GM18499 (cell line): ENCODE measurements around the gene C1QTNF2.

Experiments
- ATAC-seq: cut with Tn5 transposase; IDR thresholded peaks from one replicate; pipeline ENCODE4 v1.9.1; 2021; ENCODE audit warnings: moderate number of reproducible peaks; ENCODE audit not compliant: insufficient read depth, unreplicated experiment

C1QTNF2 gene

DNA sequence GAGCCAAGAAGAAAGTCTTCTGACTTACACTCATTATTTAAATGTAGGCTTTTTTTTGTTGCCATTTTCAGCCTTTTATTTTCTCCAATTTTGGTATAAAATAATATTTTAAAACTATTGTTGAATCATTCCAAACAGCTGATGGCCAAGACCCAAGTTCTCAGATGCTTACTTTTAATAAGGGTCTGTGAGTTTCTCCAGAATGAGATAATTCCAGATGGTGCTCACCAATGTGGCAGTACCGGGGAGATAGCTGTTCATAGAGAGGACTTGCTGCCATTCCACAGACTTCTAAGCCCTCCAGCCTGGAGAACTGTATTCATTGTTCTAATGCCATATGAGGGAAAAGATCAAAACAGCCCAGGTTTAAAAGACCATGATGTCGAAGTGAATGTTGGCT is 5.3 kb upstream of the C1QTNF2 start:
- ATAC-seq: no peak

DNA sequence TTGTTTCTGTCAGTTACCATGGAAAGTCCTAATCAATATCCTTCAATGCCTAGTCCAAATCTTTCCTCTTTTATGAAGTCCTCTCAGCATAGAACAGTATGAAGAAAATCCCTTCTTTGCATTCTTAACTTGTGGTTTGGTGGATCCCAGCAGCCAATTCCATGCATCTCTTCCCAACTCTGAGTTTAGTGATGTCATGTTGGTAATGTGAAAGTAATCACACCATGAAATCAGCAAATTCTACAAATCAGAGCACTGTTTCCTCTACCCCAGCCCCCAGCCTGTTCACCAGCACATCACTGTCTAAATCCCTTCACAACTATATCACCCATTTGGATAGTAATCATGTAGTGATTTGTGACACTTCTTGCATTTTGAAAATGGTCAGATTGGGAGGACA is 4.7 kb upstream of the C1QTNF2 start:
- ATAC-seq: no peak

DNA sequence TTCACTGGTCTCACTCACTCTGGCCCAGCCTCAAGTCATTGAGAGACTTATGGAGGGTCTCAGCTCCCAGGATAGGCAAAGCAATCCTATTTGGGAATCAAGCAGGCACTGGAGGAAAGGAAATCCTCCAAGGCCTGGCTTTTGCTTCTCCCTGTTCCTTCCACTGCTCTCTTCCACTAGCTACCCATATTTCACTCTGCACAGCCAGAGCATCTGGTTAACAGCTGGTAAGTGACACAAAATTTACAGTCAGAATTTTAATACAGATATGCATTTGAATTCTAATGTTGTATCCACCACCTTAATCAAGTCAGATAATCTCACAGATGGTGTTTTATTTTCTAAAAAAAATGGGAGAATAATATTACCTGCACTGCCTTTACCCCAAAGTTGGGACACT is 868 bp upstream of the C1QTNF2 start:
- ATAC-seq: no peak

DNA sequence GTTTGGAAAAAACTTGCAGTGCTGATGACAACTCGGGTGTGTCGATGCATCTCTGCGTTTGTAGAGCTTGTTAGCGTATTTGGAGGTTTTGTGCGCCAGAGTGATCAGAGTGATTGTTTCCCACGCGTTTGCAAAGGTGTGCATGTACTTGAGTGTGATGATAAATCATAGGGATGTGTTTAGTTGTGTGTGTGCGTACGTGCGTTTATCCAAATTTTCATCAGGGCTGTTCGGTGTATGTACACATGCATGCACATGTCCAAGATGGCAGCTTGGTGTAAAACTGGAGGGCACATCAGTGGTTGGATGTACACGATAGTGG is 248 bp upstream of the C1QTNF2 start:
- no peak for ATAC-seq

DNA sequence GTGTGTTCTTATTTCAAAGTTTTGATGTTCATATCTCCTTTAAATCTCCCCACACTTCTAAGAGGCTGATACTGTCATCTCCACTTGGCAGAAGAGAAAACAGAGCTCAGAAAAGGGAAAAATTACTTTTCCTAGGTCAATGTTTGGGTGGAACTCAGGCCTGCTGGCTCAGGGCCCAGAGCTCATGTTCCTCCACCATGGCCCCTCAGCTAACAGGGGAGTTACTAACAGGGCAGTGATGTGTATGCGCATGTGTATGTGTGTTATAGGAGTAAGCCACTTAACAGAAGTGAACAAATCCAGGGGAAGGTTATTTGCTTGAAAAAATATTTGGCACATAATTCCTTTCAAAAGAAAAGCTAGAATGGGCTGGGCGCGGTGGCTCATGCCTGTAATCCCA is 2.5 kb downstream of the C1QTNF2 start:
- ATAC-seq: no peak

DNA sequence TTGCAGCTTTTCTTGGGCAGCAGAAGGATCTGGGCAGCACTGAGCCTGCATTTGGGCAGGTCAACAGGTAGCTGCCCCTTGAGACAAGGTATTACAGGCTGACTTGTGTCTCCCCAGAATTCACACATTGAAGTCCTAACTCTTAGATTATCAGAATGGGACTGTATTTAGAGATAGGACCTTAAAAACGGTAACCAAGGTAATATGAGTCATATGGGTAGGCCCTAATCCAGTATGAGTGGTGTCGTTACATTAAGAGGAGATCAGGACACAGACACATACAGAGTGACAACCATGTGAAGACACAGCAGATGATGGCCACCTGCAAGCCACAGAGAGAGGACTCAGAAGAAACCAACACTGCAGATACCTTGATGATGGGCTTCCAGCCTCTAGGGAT is 3.2 kb downstream of the C1QTNF2 start:
- no peak for ATAC-seq

DNA sequence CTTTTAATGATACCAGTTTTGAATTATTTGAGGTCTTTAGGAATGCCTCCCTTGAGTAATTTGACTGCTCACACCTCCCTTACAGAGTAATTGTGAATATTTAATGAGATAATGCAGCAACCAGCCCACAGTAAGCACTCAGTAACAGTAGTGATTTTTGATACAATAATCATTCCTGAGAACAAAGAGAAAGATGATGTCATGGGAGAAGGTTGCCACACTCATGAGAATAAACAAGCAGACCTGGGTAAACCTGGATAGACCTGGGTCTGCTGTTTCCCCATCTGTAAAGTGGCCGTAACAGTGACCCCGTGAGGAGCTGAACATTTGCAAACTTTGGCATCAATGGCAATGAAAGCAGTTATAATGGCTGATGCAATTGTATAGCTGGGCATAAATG is 4.2 kb downstream of the C1QTNF2 start:
- ATAC-seq: no peak

GRCh38 chr5:160363660-160364395 is 6.6 kb downstream of the C1QTNF2 start:
- ATAC-seq: no peak

- no peak for ATAC-seq
Measured at GRCh38 chr5:160363211-160363610, 7.2 kb downstream of the C1QTNF2 start.

GRCh38 chr5:160361624-160362228 is 8.7 kb downstream of the C1QTNF2 start:
- no peak for ATAC-seq

- ATAC-seq: no peak
Measured at GRCh38 chr5:160360310-160360709, 10.1 kb downstream of the C1QTNF2 start.

DNA sequence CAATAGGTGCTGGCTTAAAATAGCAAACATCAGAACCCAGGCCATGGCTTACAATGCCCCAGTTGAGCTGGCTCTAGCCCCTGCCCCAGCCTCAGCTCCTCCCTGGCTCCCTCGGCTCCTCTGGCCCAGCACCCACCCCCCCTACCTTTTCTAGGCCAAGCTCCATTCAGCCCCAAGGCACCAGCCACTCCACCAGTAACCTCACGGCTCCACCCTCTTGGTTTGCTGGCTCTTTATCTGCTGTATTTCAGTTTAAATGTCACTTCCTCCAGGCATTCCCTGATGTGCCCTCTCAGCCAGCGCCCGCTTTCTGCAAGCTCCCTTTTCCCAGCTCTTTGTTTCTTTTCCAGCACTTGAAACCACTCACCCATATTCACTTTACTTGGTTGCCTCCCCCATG is 10.6 kb downstream of the C1QTNF2 start:
- no peak for ATAC-seq

- no peak for ATAC-seq
Measured at GRCh38 chr5:160359242-160359641, 11.2 kb downstream of the C1QTNF2 start.

DNA sequence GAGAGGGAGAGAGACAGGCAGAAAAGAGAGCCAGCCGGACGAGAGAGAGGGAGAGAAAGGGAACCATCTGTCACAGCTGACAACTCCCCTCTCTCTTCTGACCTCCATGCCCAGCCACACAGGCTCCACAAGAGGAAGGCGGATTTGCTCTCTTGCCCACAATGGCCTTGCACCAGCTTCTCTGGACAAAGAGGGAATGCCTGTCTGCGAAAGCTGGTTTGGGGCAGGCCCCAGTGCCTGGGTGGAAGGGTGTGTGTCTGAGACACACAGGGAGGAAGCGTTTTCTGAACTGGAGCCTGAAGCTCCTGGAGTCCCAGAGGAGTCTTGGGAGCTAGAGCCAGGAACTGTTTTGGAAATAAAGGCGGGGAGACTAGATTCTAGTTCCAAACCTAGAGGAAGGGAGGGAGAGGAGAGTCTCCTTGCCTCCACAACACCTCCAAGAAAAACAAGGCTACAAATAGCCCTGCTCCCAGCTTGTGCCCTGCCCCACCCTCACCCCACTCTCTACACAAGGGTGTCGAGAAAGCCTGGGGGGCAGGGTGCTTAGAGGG is 12.5 kb downstream of the C1QTNF2 start:
- ATAC-seq: no peak

DNA sequence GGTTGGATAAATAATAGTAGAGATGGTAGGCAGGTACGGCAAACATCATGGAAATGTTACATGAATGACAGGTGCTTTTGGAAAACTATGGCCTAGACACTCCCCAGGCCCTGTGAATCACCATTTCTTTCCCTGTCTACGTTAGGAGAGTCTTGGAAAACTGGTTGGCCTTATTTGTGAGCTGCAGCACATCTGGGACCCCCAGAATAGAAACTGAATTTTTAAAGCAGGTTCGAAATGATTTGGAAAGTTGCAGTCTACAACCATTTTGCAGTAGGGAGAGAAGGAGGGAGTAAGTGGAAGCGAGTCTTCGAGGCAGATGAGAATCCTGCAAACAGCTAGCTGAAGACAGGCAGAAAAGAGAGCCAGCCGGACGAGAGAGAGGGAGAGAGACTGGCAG is 13.0 kb downstream of the C1QTNF2 start:
- no peak for ATAC-seq

DNA sequence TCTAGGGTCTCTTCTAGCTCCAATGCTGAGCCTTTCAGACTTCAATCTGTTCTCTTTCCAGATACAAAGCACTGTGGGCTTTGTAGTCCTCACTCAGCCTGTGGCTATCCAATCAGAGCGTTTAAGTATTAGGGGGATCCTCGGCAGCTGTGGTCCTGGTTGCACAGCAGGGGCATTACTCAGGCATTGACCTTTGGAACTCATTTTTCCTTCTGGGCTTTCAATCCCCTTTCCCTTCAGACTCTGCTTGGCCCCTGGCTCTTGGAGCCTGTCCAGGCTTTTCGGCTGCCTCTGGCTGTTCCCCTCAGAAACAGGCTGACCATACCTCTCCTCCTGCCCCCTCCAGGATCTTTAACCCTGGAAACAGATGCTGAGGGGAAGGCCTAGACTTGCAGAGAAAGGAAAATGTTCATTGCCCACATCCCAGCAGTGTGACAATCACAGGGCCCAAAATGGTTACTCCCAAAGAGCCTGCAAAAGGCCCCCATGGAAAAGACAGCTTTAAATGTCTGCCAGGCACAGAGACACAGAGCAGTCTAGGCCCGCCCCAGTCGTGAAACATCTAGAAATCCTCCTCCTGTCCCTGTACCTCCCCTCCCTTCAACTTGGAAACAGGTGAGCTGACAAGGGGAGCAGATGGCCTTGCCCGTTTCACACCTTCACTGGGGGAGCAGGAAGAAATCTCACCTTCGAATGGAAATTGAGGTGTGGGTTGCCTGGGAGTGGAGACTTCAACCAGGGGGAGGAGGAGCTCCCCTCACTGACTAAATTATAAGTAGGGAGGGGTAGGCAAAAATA is 13.7 kb downstream of the C1QTNF2 start:
- ATAC-seq: no peak

- ATAC-seq: no peak
Measured at GRCh38 chr5:160354666-160355065, 15.8 kb downstream of the C1QTNF2 start.

DNA sequence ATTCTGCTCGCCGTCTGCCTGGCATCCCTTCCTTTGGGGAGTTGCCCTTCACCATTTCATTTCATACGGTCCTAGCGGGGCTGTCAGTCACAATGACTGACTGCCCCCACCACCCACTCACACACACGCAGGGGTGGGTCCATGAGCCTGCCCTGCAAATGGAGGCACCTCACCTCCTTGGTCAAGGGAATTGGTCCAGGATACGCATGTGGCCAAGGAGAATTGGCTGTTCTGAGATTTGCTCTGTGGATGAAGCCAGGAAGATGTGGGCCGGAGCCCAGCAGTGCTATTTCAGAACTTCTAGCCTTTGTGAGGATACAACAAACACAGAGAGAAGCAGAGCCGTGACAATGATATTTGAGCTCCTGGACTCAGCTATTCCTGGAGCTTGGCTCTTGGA is 17.0 kb downstream of the C1QTNF2 start:
- no peak for ATAC-seq

GRCh38 chr5:160352308-160352707 is 18.1 kb downstream of the C1QTNF2 start:
- ATAC-seq: no peak

DNA sequence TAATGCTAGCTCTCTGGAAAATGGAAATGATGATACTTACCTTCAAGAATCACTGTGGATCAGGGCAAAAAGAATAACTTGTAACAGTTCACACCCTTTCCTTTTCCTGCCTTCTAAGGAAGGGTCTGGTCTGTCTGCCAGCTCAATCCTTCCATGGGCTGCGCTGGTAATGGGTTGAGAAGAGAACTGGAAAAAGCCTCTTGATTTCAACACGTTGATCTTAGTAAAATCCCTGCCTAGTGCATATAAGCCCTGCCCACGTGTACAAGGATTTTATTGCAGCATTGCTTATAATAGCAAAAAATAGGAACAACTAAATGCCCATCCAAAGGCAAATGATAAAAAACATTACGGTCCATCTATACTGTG is 20.5 kb downstream of the C1QTNF2 start:
- no peak for ATAC-seq

DNA sequence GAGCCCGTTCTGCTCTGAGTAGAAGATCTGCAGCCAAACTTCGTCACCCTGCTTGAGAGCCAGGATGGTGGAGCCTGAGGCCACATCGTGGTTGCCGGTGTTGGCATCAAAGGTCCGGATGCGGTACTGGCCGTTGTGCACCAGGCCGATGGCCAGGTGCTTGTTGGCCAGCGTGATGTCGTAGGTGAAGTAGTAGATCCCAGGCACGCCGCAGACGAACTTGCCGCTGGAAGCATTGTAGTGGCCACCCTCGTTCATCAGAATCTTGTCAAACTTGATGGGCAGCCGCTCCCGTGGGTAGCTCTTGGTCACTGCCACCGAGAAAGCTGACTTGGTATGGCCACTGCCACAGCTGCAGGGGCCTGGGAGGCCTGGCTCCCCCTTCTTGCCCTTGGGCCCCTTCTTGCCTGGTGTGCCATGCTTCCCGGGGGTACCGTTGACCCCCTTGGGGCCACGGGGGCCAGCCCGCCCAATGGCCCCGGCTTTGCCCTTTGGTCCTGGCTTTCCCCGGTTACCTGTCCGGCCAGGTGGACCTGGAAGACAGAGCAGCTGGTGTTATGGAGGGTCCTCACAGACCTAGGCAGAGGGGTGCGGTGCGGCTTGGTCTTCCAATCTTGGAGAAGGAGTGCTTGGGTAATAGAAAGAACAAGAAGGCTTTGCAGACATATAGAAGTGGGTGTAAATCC is 21.0 kb downstream of the C1QTNF2 start:
- ATAC-seq: no peak
